Activated T-cell treated with anti-CD3 and anti-CD28 coated beads, Interleukin-2, amount 50 U/mL, for 72 hours (primary cell): ENCODE measurements around the gene CCL2. TPM values are rescaled to one million over a fixed set of nuclear protein-coding genes. Genes with fewer than 3 reads are reported as not detected.

Experiments
- ATAC-seq, 2 donors: fragments of 150-1000 bp; cut with Tn5 transposase; replicated peaks in 1 of 2; 2 replicates each; pipeline ENCODE4 v1.10.0; 2021; ENCODE audit warnings: moderate library complexity in 2 of 2, mild to moderate bottlenecking in 1 of 2
- DNase-seq, 2 donors: peaks; one replicate each; pipeline ENCODE4 v3.0.0; 2021 to 2022; ENCODE audit warnings: mixed read lengths in 1 of 2
- H3K27ac Mint-ChIP-seq: one replicate; pipeline ENCODE4 v1.8.0; 2022; ENCODE audit warnings: mild to moderate bottlenecking, moderate library complexity, mixed read lengths
- H3K27me3 Mint-ChIP-seq: one replicate; pipeline ENCODE4 v1.8.0; 2022; ENCODE audit warnings: low read depth, mixed read lengths
- H3K36me3 Mint-ChIP-seq, 2 donors: one replicate each; pipeline ENCODE4 v1.8.0; 2022; ENCODE audit warnings: mixed read lengths in 2 of 2, mild to moderate bottlenecking in 1 of 2; ENCODE audit not compliant: insufficient read depth in 2 of 2
- H3K4me1 Mint-ChIP-seq: one replicate; pipeline ENCODE4 v1.8.0; 2022; ENCODE audit warnings: low read depth, mixed read lengths
- H3K4me3 Mint-ChIP-seq, 2 donors: one replicate each; pipeline ENCODE4 v1.8.0; 2022; ENCODE audit warnings: mild to moderate bottlenecking in 2 of 2, mixed read lengths in 2 of 2, moderate library complexity in 2 of 2
- H3K9me3 Mint-ChIP-seq, 2 donors: one replicate each; pipeline ENCODE4 v1.8.0; 2022; ENCODE audit warnings: mixed read lengths in 2 of 2
- total RNA-seq, 2 donors: library from RNA; stranded (reverse); gene quantifications; one replicate each; pipeline ENCODE4 v1.2.3, GENCODE V29; 2022

CCL2 gene
- total RNA-seq, 2 donors from 2014 or later, result 1.2 TPM; not detected in 1

DNA sequence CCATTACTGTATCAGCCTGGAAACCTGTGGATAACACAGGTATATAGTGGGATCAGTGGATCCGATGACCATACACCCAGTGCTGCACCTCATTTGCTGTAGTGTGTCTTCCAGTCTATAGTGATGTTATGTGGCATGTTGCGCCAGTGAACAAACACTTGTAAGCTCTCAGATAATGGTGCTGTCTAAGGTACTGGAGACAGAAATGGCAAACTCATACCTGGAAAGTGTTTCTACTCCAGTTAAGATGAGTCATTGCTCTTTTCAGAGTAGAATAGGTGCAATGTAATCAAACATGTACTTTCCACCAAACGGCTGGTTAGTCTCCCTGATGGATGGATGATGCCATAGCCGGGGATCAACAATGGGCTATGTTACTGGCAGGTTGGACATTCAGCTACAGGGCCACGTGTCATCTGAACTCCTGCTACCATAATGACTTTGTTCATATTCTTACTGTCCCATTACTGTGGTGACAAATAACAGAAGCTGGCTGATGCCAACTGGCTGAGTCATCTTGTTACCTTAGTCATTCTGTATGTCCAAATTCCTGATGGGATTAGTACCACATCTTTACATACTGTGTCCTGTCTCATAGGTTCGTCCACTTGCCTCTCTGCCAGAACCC is 36.8 kb downstream of the CCL2 start:
- ATAC-seq (peak; percentile 27 to 69), DNase-seq (peak in 1 of 2 donors; percentile 1)
- peaks cover 26% of the 10 kb centered on the region for H3K27me3 Mint-ChIP-seq

DNA sequence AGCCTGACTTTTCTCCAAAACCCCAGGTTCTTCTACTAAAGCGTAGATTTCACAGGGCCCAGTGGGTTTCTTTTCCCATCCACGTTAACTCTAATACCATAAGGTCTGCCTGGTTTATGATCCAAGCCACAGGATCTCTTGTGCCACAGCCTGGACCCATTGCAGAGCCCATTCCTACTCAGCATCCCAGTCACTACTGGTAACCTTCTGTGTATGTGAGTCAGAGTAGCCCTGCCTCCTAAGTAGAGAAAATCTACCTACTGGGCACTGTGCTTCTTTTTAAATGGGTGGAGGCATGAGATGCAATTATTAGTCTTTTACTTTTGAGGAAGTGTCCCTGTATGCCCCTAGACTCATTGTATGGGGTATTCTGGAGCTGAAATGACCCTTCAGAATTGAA is 43.9 kb downstream of the CCL2 start:
- no peak overlapping the region for H3K4me3 Mint-ChIP-seq
- no peaks in the 10 kb centered on the region for H3K36me3 Mint-ChIP-seq
- no peaks in the 10 kb centered on the region for H3K4me1 Mint-ChIP-seq
- H3K27ac Mint-ChIP-seq, result no peak overlapping the region
- peaks cover 0 to 4% of the 10 kb centered on the region in 2 donors for H3K9me3 Mint-ChIP-seq
- H3K27me3 Mint-ChIP-seq, result peaks cover 28% of the 10 kb centered on the region
- no peak for DNase-seq
- no peak for ATAC-seq

More for the DNA sequence above, 36.8 kb downstream of the CCL2 start:
- Mint-ChIP-seq H3K36me3 (no peaks in the 10 kb centered on the region), H3K4me3 (no peak overlapping the region), H3K9me3 (peaks cover 0 to 4% of the 10 kb centered on the region in 2 donors), H3K4me1 (no peaks in the 10 kb centered on the region), H3K27ac (no peak overlapping the region)

DNA sequence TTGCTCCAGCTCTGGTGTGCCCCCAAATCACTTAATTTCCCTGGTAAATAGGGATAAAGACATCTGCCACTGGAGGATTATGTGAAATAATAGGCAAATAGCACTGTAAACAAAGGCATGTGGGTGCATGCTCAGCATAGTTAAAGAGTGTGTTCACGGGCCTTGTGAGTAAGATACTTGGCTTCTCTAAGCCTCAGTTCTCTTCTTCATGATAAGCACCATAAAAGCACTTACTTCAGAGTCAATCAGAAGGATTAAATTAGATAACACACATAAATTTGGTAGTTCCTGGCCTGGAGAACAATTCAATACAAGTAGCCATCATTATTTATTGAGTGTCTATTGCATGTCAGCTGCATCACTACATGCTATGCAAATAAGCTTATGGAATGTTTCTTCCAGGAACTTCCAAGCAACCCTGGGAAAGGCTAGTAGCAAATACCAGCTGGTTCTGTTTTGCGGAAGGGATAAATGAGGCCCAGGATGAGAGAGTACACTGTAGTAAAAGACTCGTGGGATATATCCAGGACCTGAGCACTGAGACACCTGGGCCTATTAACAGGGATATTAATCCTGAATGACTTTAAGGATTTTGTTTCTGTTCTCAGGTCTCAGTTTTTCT is 45.0 kb downstream of the CCL2 start:
- peaks cover 0 to 4% of the 10 kb centered on the region in 2 donors for H3K9me3 Mint-ChIP-seq
- ATAC-seq (no peak), DNase-seq (no peak)
- peaks cover 35% of the 10 kb centered on the region for H3K27me3 Mint-ChIP-seq
- H3K27ac Mint-ChIP-seq, result no peak overlapping the region
- no peaks in the 10 kb centered on the region for H3K36me3 Mint-ChIP-seq
- H3K4me1 Mint-ChIP-seq, result no peaks in the 10 kb centered on the region
- H3K4me3 Mint-ChIP-seq, result no peak overlapping the region

DNA sequence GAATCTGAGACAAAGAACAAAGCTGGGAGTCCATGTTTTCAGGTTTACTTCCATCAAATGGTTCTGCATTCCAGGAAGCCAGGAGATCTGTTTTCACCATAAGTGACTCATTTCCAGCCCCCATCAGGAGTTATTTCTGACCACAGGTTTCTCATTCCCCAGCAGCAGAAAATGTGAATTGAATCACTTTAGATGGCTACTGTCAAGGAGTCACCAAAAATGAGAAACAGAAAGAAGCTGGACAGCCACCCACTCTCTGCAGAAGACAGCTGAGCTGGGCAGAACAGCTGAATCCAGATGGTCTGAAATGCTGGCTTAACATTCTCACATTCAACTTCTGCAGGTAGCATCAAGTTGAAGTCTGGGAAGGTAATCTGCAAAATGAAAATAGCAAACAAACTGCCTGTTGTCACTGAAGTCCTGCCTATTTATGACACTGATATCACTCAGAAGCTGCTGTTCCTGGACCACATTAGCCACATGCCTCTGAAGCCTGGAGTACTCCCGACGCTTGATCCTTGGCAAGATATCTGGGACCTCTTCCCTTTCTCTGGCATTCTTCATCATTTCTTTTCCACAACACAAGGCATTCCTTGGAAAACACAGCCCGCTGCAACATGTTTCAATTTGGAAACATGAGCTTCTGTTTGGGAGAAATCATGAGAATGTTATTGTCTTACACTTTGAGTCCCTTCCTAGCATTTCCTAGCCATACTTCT is 45.7 kb downstream of the CCL2 start:
- DNase-seq (no peak), ATAC-seq (peak in 1 of 2 donors; percentile 23)
- H3K9me3 Mint-ChIP-seq, result peaks cover 0 to 4% of the 10 kb centered on the region in 2 donors
- H3K4me3 Mint-ChIP-seq, result no peak overlapping the region
- peaks cover 38% of the 10 kb centered on the region for H3K27me3 Mint-ChIP-seq
- H3K36me3 Mint-ChIP-seq, result no peaks in the 10 kb centered on the region
- no peaks in the 10 kb centered on the region for H3K4me1 Mint-ChIP-seq
- H3K27ac Mint-ChIP-seq, result no peak overlapping the region

DNA sequence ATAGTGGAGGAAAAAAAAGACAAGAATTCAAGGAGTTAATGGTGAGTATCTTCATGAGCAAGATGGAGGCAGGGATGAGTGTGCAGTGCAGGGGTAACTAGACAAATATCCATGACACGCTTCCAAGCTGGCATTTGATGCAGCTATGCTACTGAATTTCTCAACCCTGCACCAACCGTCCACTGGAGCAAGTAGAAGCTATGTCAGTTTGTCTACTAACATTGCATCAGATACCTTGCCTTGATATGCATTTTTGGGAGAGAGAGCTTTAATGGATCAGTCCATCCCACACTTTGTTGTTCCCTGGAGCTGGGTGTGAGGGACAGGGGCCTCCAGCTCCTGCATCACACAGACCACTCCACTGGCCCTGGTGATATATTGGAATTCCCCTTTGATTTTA is 46.9 kb downstream of the CCL2 start:
- peaks cover 47% of the 10 kb centered on the region for H3K27me3 Mint-ChIP-seq
- DNase-seq (no peak), ATAC-seq (no peak)
- no peaks in the 10 kb centered on the region for H3K36me3 Mint-ChIP-seq
- peaks cover 3% of the 10 kb centered on the region for H3K4me1 Mint-ChIP-seq
- H3K27ac Mint-ChIP-seq, result no peak overlapping the region
- H3K9me3 Mint-ChIP-seq, result peaks cover 0 to 2% of the 10 kb centered on the region in 2 donors
- H3K4me3 Mint-ChIP-seq, result no peak overlapping the region

DNA sequence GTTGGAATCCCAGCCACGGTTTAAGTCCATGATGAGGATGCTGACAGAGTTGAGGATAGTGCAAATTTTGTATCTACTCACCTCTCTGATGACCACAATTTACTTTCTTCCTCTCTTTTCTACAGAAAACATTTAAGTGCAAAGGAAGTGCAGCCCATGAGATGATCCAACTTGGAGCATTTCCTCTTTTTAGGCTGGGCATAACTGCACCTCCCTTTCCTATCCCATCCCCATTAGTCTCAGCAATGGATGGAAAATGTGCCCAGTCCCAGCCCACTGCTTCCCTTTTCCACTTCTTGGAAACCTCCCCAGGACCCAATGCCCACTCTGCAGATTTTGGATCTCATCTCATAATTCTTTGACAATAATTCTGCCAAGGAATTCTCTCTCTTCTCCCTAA is 47.6 kb downstream of the CCL2 start:
- DNase-seq (no peak), ATAC-seq (no peak)
- Mint-ChIP-seq H3K4me3 (no peak overlapping the region), H3K36me3 (no peaks in the 10 kb centered on the region), H3K4me1 (peaks cover 9% of the 10 kb centered on the region), H3K9me3 (no peaks in the 10 kb centered on the region), H3K27me3 (peaks cover 48% of the 10 kb centered on the region), H3K27ac (no peak overlapping the region)

DNA sequence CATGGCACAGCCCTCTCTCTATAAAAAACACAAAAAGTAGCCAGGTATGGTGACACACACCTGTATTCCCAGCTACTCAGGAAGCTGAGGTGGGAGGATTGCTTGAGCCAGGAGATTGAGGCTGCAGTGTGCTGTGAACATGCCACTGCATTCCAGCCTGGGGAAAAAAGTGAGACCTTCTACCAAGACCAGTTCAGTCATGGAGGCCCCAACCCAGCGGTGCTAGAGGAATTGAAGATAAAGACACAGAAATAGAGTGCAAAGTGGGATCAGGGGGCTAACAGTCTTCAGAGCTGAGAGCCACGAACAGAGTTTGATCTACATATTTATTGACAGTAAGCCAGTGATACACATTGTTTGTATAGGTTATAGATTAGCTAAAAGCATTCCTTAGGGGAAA is 48.5 kb downstream of the CCL2 start:
- Mint-ChIP-seq H3K27me3 (peaks cover 42% of the 10 kb centered on the region), H3K27ac (no peak overlapping the region), H3K4me3 (no peak overlapping the region), H3K36me3 (no peaks in the 10 kb centered on the region), H3K9me3 (no peaks in the 10 kb centered on the region), H3K4me1 (peaks cover 13% of the 10 kb centered on the region)
- no peak for ATAC-seq
- no peak for DNase-seq

DNA sequence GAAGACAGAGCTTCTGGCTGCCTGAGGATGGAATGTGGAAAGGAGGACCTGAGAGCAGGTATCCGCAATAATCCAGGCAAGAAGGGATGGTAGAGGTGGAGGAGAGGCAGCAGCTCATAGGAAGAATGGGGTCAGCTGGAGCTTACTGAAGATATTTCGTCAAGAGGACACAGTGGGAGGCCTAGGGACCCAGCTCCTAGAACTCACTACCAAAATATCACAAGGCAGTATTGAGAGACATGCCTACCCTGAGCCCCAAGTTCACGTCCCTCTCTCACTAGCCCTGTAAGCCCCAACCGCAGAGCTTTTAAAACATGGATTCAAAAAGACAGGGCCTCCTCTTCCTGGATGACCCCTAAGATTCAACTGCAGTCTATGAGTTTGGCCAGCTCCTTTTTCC is 50.0 kb downstream of the CCL2 start:
- H3K36me3 Mint-ChIP-seq, result no peaks in the 10 kb centered on the region
- H3K27me3 Mint-ChIP-seq, result peaks cover 46% of the 10 kb centered on the region
- H3K4me3 Mint-ChIP-seq, result no peak overlapping the region
- no peaks in the 10 kb centered on the region for H3K9me3 Mint-ChIP-seq
- DNase-seq (no peak), ATAC-seq (no peak)
- H3K4me1 Mint-ChIP-seq, result peaks cover 13% of the 10 kb centered on the region
- H3K27ac Mint-ChIP-seq, result no peak overlapping the region

DNA sequence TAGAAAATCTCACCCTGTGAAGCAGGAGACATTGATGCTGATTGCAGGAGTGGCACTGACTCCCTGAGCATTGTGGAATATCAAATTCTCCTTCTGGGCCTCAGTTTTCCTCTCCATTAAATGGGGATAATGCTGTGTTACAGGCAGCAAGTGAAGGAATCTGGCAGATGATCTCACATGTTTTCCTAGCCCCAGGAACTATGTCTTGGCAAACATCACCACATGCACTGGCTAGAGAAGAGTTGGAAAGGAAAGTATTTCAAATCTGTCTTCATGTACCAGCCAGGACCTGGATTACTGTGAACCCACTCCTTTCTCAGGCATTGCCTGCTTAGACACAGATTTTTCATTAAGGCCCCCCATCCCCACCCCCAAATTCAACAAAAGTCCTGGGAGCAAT is 50.5 kb downstream of the CCL2 start:
- Mint-ChIP-seq H3K36me3 (no peaks in the 10 kb centered on the region), H3K4me3 (no peak overlapping the region), H3K9me3 (no peaks in the 10 kb centered on the region), H3K27me3 (peaks cover 46% of the 10 kb centered on the region), H3K4me1 (peaks cover 13% of the 10 kb centered on the region), H3K27ac (no peak overlapping the region)
- DNase-seq, result no peak
- no peak for ATAC-seq

DNA sequence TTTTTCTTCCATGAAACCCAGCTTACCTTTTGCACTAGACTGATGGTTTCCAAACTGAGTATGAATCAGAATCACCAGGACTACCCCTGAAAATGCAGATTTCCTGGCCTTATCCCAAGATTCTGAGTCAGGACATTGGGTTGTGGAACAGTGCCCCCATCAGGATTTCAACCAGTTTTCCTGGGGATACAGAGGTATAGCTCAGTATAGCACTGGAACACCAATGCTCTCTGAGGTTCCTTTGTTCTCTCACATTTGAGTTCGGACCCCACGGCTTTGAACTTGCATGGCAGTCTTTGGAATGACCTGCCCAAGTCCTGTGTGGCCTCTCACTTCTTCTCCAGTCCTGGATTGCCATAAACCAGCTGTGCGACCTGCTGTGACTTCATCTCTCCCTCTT is 51.4 kb downstream of the CCL2 start:
- Mint-ChIP-seq H3K27ac (no peak overlapping the region), H3K4me1 (peaks cover 13% of the 10 kb centered on the region), H3K4me3 (no peak overlapping the region), H3K36me3 (no peaks in the 10 kb centered on the region), H3K27me3 (peaks cover 40% of the 10 kb centered on the region), H3K9me3 (no peaks in the 10 kb centered on the region)
- DNase-seq, result no peak
- ATAC-seq, result no peak

Other genes starting within 250 kb of the CCL2 start
- not detected for gene CCL7, start 14.9 kb downstream of the CCL2 start, total RNA-seq
- gene CCL11, start 30.5 kb downstream of the CCL2 start, total RNA-seq, result not detected
- gene CCL8, start 64.2 kb downstream of the CCL2 start, total RNA-seq, result not detected
- gene CCL13, start 101.2 kb downstream of the CCL2 start, total RNA-seq, result not detected
- not detected for gene CCL1, start 107.9 kb downstream of the CCL2 start, total RNA-seq